H1 (cell line): ENCODE results near the gene COL28A1. TPM values are rescaled to one million over a fixed set of nuclear protein-coding genes. Genes with fewer than 3 reads are reported as not detected.

Experiments
- CTCF ChIA-PET: fragments of 300-600 bp; sonication (Branson Sonifier 250); formaldehyde crosslinking; loops from one replicate; lab custom pipeline; 2021; ENCODE audit not compliant: partially characterized antibody; lab: Charles Lee
- POLR2A ChIA-PET: fragments of 300-600 bp; sonication (Branson Sonifier 250); formaldehyde crosslinking; loops from one replicate; lab custom pipeline; 2021; ENCODE audit warnings: inconsistent platforms; ENCODE audit not compliant: partially characterized antibody; lab: Charles Lee
- DNase-seq, 2 experiments: peaks; one replicate each; pipeline versions ENCODE4 v3.0.0 to v3.0.0-alpha.2; 2010 to 2022; ENCODE audit warnings: low spot score in 2 of 2, low read depth in 1 of 2, mixed read lengths in 1 of 2
- FAIRE-seq: peaks from 2 replicates; lab custom pipeline; 2011; peaks lifted over from hg19 to GRCh38; lab: Jason Lieb, UNC
- H2AFZ ChIP-seq: 2 replicates; pipeline ENCODE4 v1.8.1; 2012; ENCODE audit warnings: low read length, inconsistent platforms
- H2AK5ac ChIP-seq: 2 replicates; pipeline ENCODE4 v1.6.1; 2013; ENCODE audit warnings: low read depth, low read length
- H2BK120ac ChIP-seq: replicated peaks from 2 replicates; pipeline ENCODE3; 2013; ENCODE audit warnings: low read depth, low read length, inconsistent platforms
- H2BK12ac ChIP-seq: 2 replicates; pipeline ENCODE4 v1.6.1; 2013; ENCODE audit warnings: low read depth, low read length
- H2BK15ac ChIP-seq: 2 replicates; pipeline ENCODE4 v1.6.1; 2013; ENCODE audit warnings: low read length
- H2BK20ac ChIP-seq: 2 replicates; pipeline ENCODE4 v1.6.1; 2013; ENCODE audit warnings: low read length
- H2BK5ac ChIP-seq: 2 replicates; pipeline ENCODE4 v1.6.1; 2013; ENCODE audit warnings: low read depth, low read length
- H3K14ac ChIP-seq: 2 replicates; pipeline ENCODE4 v1.6.1; 2013; ENCODE audit warnings: inconsistent platforms; ENCODE audit not compliant: insufficient read length
- H3K18ac ChIP-seq: 2 replicates; pipeline ENCODE4 v1.6.1; 2013; ENCODE audit warnings: low read length; ENCODE audit errors: extremely low read depth
- H3K23ac ChIP-seq: 2 replicates; pipeline ENCODE4 v1.6.1; 2013; ENCODE audit warnings: inconsistent platforms; ENCODE audit not compliant: insufficient read length
- H3K23me2 ChIP-seq: 2 replicates; pipeline ENCODE4 v1.6.1; 2013; ENCODE audit warnings: low read depth, low read length
- H3K27ac ChIP-seq: 2 replicates; pipeline ENCODE4 v1.6.1; 2011; ENCODE audit warnings: low read depth, low read length, inconsistent platforms
- H3K27me3 ChIP-seq, 4 experiments: replicated peaks in 1 of 4; 1 replicate in 1 of 4; 2 replicates in 3 of 4; pipeline versions ENCODE4 v1.6.1 to v1.8.1; 2011 to 2013; ENCODE audit warnings: low read length in 3 of 4, mild to moderate bottlenecking in 3 of 4, inconsistent platforms in 2 of 4, mixed read lengths in 2 of 4, moderate library complexity in 1 of 4; ENCODE audit not compliant: control insufficient read depth in 3 of 4, insufficient read depth in 3 of 4; ENCODE audit errors: extremely low read depth in 1 of 4
- H3K36me3 ChIP-seq, 4 experiments: 2 replicates each; pipeline versions ENCODE4 v1.6.1 to v1.8.1; 2011 to 2013; ENCODE audit warnings: mild to moderate bottlenecking in 4 of 4, low read length in 3 of 4, moderate library complexity in 2 of 4, control low read depth in 1 of 4, inconsistent platforms in 1 of 4; ENCODE audit not compliant: insufficient read depth in 4 of 4, control insufficient read depth in 2 of 4
- H3K4ac ChIP-seq: replicated peaks from 2 replicates; pipeline ENCODE3; 2013; ENCODE audit warnings: low read length, low read depth, mixed read lengths, inconsistent platforms; ENCODE audit not compliant: insufficient read length
- H3K4me1 ChIP-seq, 4 experiments: replicated peaks in 1 of 4; 1 replicate in 1 of 4; 2 replicates in 3 of 4; pipeline versions ENCODE4 v1.6.1 to v1.8.1; 2011 to 2013; ENCODE audit warnings: low read length in 3 of 4, inconsistent platforms in 2 of 4, mixed read lengths in 1 of 4; ENCODE audit not compliant: insufficient read depth in 4 of 4, control insufficient read depth in 3 of 4
- H3K4me2 ChIP-seq, 2 experiments: 2 replicates each; pipeline versions ENCODE4 v1.6.1 to v1.8.1; 2011 to 2013; ENCODE audit warnings: low read depth in 2 of 2, low read length in 2 of 2, control low read depth in 1 of 2, inconsistent platforms in 1 of 2, mild to moderate bottlenecking in 1 of 2; ENCODE audit not compliant: insufficient read depth in 1 of 2
- H3K4me3 ChIP-seq, 4 experiments: fragments of 200-600, 300-600 bp in 1 of 4; sonication (generic), shearing (Covaris generic), sonication (Bioruptor Twin) in 1 of 4; 2 replicates each; pipeline versions ENCODE4 v1.5.1 to v1.8.1; 2011 to 2016; ENCODE audit warnings: low read length in 4 of 4, low read depth in 3 of 4, control low read depth in 2 of 4, inconsistent platforms in 2 of 4, mild to moderate bottlenecking in 2 of 4, mixed read lengths in 1 of 4, moderate library complexity in 1 of 4; ENCODE audit not compliant: insufficient read depth in 2 of 4; ENCODE audit errors: extremely low read depth in 1 of 4
- H3K56ac ChIP-seq: replicated peaks from 2 replicates; pipeline ENCODE3; 2013; ENCODE audit warnings: low read depth, mild to moderate bottlenecking, mixed read lengths, low read length, inconsistent platforms; ENCODE audit not compliant: insufficient read length
- H3K79me1 ChIP-seq: 2 replicates; pipeline ENCODE4 v1.6.1; 2013; ENCODE audit warnings: low read depth, low read length, control low read depth
- H3K79me2 ChIP-seq, 2 experiments: 2 replicates each; pipeline versions ENCODE4 v1.6.1 to v1.8.1; 2012 to 2013; ENCODE audit warnings: low read length in 2 of 2, mild to moderate bottlenecking in 2 of 2, inconsistent platforms in 1 of 2; ENCODE audit not compliant: insufficient read depth in 2 of 2, control insufficient read depth in 1 of 2
- H3K9ac ChIP-seq, 4 experiments: replicated peaks in 1 of 4; 1 replicate in 1 of 4; 2 replicates in 3 of 4; pipeline versions ENCODE4 v1.6.1 to v1.8.1; 2011 to 2013; ENCODE audit warnings: low read depth in 3 of 4, low read length in 3 of 4, control low read depth in 2 of 4, mild to moderate bottlenecking in 2 of 4, moderate library complexity in 2 of 4, inconsistent platforms in 1 of 4; ENCODE audit errors: extremely low read depth in 1 of 4
- H3K9me3 ChIP-seq, 2 experiments: 2 replicates each; pipeline versions ENCODE4 v1.6.1 to v1.8.1; 2012 to 2013; ENCODE audit warnings: mild to moderate bottlenecking in 2 of 2, moderate library complexity in 2 of 2, control low read depth in 1 of 2, inconsistent platforms in 1 of 2, low read depth in 1 of 2, low read length in 1 of 2, mixed read lengths in 1 of 2; ENCODE audit not compliant: insufficient read depth in 2 of 2
- H4K20me1 ChIP-seq, 2 experiments: replicated peaks in 1 of 2; 2 replicates each; pipeline versions ENCODE3 to v1.8.1; 2011 to 2013; ENCODE audit warnings: inconsistent platforms in 2 of 2, low read length in 2 of 2, mild to moderate bottlenecking in 1 of 2; ENCODE audit not compliant: insufficient read depth in 2 of 2, control insufficient read depth in 1 of 2
- H4K5ac ChIP-seq: 2 replicates; pipeline ENCODE4 v1.6.1; 2013; ENCODE audit warnings: low read length, low read depth, mixed read lengths, inconsistent platforms; ENCODE audit not compliant: insufficient read length
- H4K8ac ChIP-seq: 2 replicates; pipeline ENCODE4 v1.8.0; 2013; ENCODE audit warnings: mild to moderate bottlenecking, moderate library complexity, low read length, inconsistent platforms; ENCODE audit not compliant: insufficient read depth; ENCODE audit errors: extremely low read depth
- H4K91ac ChIP-seq: replicated peaks from 2 replicates; pipeline ENCODE3; 2013; ENCODE audit warnings: low read length, mixed read lengths, inconsistent platforms; ENCODE audit not compliant: insufficient read length
- BCL11A ChIP-seq, 2 experiments: IDR thresholded peaks; one replicate each; pipeline ENCODE4 v1.6.1; 2011; ENCODE audit warnings: low read depth in 2 of 2, low read length in 2 of 2, mild to moderate bottlenecking in 2 of 2
- CBX5 ChIP-seq: fragments of 300-800, 300-1000 bp; sonication (generic); IDR thresholded peaks from 2 replicates; pipeline ENCODE4 v1.7.1; 2016; ENCODE audit warnings: antibody characterized with exemption, low read length, low read depth
- HDAC2 ChIP-seq, 2 experiments: fragments of 300-600 bp in 1 of 2; sonication (generic) in 1 of 2; IDR thresholded peaks; 2 replicates each; pipeline ENCODE4 v1.6.1; 2011 to 2012; ENCODE audit warnings: low read depth in 2 of 2, low read length in 2 of 2, mild to moderate bottlenecking in 2 of 2, moderate library complexity in 2 of 2, borderline replicate concordance in 1 of 2, inconsistent platforms in 1 of 2
- KDM1A ChIP-seq: fragments of 200-600, 300-600 bp; sonication (generic); IDR thresholded peaks from 2 replicates; pipeline ENCODE4 v1.7.1; 2016; ENCODE audit warnings: mild to moderate bottlenecking, low read length, borderline replicate concordance
- KDM4A ChIP-seq: IDR thresholded peaks from one replicate; pipeline ENCODE4 v1.7.1; 2012; ENCODE audit warnings: low read depth, mild to moderate bottlenecking, moderate library complexity, low read length, inconsistent platforms; ENCODE audit not compliant: severe bottlenecking
- RBBP5 ChIP-seq: IDR thresholded peaks from 2 replicates; pipeline ENCODE4 v1.7.1; 2012; ENCODE audit warnings: low read depth, mild to moderate bottlenecking, inconsistent platforms, low read length, moderate library complexity, borderline replicate concordance
- RFX5 ChIP-seq: IDR thresholded peaks from 2 replicates; pipeline ENCODE4 v1.6.1; 2011; ENCODE audit warnings: low read depth, low read length, improper control_type of control experiment, borderline replicate concordance
- SIN3A ChIP-seq, 2 experiments: IDR thresholded peaks in 1 of 2; conservative IDR thresholded peaks in 1 of 2; 2 replicates each; pipeline ENCODE4 v1.6.1; 2011 to 2012; ENCODE audit warnings: low read length in 2 of 2, improper control_type of control experiment in 1 of 2, low read depth in 1 of 2, mild to moderate bottlenecking in 1 of 2
- SIRT6 ChIP-seq: IDR thresholded peaks from one replicate; pipeline ENCODE4 v1.7.1; 2012; ENCODE audit warnings: low read length, inconsistent platforms
- TEAD4 ChIP-seq: IDR thresholded peaks from 2 replicates; pipeline ENCODE4 v1.6.1; 2012; ENCODE audit warnings: low read depth, low read length, inconsistent platforms, mixed read lengths
- USF2 ChIP-seq: IDR thresholded peaks from 2 replicates; pipeline ENCODE4 v1.6.1; 2011; ENCODE audit warnings: low read length, improper control_type of control experiment
- WGBS, 2 experiments: shearing (Covaris generic) in 1 of 2; methylation state at CpG; one replicate each; pipeline versions ENCODE4 v1.1.6 to v1.1.7; 2013 to 2015; ENCODE audit warnings: low lambda C conversion rate in 2 of 2, mixed read lengths in 2 of 2, inconsistent platforms in 1 of 2, low coverage in 1 of 2, missing lambda C conversion rate in 1 of 2; ENCODE audit not compliant: insufficient replicate concordance in 2 of 2, insufficient coverage in 1 of 2, insufficient read length in 1 of 2; ENCODE audit errors: extremely low coverage in 1 of 2, missing lambda C conversion rate in 1 of 2; 5-methylcytosine and 5-hydroxymethylcytosine counted together
- polyA plus RNA-seq, 7 experiments: library from polyadenylated mRNA; depleted of rRNA in 3 of 7; stranded (reverse) in 5 of 7; unstranded in 2 of 7; fragments of >200 nt in 5 of 7; fragments of 200-250 nt in 2 of 7; gene quantifications; 1 replicate in 5 of 7; 2 replicates in 1 of 7; 4 replicates in 1 of 7; pipeline versions ENCODE4 v1.2.1 to v1.2.3, GENCODE V29; 2011 to 2013; ENCODE audit warnings: missing spikeins in 2 of 7, mixed read lengths in 2 of 7
- total RNA-seq: library from RNA; stranded (reverse); fragmentation: NEBNext Ultra II Directional; extraction: Animal tissue kit (Norgen Biotek cat#: 25700); gene quantifications from 2 replicates; pipeline ENCODE4 v1.2.1, GENCODE V29; 2021

COL28A1 gene
- total and polyA plus RNA-seq, 2 of the 8 experiments (the other 6 are each of a cell fraction or from before 2014, with no cell fraction given) = 0.22 to 0.38 TPM

DNA sequence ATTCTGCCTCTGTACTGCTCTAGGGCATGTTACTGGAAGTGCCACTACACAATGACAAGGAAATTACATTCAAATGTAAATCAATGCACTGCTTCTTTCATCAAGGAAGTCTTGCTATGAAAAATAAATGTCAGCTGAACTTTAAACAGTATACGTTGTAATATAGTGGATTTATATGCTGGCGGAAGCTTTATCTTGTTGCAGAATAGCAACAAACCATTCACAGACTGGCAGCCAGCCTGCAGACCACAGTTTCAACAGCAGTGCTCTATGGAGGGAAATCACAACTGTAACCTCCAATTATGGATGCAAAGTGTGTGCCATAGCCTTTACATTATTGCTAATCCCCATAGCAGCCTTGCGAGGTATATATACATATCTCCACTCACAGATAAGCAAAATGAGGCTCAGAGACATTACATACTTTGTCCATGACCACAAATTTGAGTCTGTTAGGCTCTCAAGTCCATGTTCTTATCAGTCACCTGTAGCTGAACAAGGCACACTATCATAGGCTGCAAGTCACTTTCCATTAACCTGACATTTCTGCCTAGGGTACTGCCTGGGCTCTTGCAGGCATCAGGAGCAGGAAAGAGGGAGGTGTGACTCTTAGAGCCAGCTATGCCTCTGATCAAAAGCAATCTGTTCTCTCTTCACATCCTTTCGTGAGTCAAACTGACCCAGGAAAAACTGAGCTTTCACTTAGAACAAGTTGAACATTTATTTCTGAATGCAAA is 22.6 kb downstream of the COL28A1 start:
- H3K9ac ChIP-seq = no peak overlapping the region
- no peak overlapping the region for H2BK12ac ChIP-seq
- H2AFZ ChIP-seq = no peak overlapping the region
- no peaks in the 10 kb centered on the region for H3K79me1 ChIP-seq
- POLR2A ChIA-PET = no interaction called here
- H3K4ac ChIP-seq = no peak overlapping the region
- no peak overlapping the region for H3K4me3 ChIP-seq
- no peaks in the 10 kb centered on the region for H3K27me3 ChIP-seq
- CTCF ChIA-PET = interaction anchor here (1.4 kb wide), 1 partner anchor 13 kb away, joined by 3 read pairs; no protein-coding TSS in a partner anchor
- H3K4me2 ChIP-seq = no peak overlapping the region
- H3K27ac ChIP-seq = no peak overlapping the region
- H4K91ac ChIP-seq = no peak overlapping the region
- H3K36me3 ChIP-seq = no peaks in the 10 kb centered on the region
- H3K79me2 ChIP-seq = no peaks in the 10 kb centered on the region
- no peak overlapping the region for H3K23ac ChIP-seq
- no peaks in the 10 kb centered on the region for H4K20me1 ChIP-seq
- no peak overlapping the region for H3K56ac ChIP-seq
- no peak for DNase-seq
- no peak overlapping the region for H2BK120ac ChIP-seq
- 78% methylated on average over 4 of the region's 4 CpGs; no CpG with 5 or more reads in 1 of the 2 experiments for WGBS, 2 experiments
- H2BK20ac ChIP-seq = no peak overlapping the region
- H3K9me3 ChIP-seq = no peaks in the 10 kb centered on the region
- no peaks in the 10 kb centered on the region for H3K23me2 ChIP-seq
- H3K18ac ChIP-seq = no peak overlapping the region
- peaks cover 0 to 3% (median 0%) of the 10 kb centered on the region in 4 experiments; a peak in 1 of 7 replicates for H3K4me1 ChIP-seq
- no peak overlapping the region for H2AK5ac ChIP-seq
- H2BK15ac ChIP-seq = no peak overlapping the region
- no peak overlapping the region for H4K5ac ChIP-seq
- no peak overlapping the region for H3K14ac ChIP-seq
- H4K8ac ChIP-seq = no peak overlapping the region
- no peak overlapping the region for H2BK5ac ChIP-seq
- peak; percentile 7 for FAIRE-seq
- TF ChIP-seq RFX5 = no peak
- no peak for TF ChIP-seq BCL11A (IDR thresholded peaks at IDR 0.05; ENCODE audit: low read depth in 2 of 2, low read length in 2 of 2)
- no peak for TF ChIP-seq RBBP5
- TF ChIP-seq USF2 = no peak
- TF ChIP-seq SIN3A (conservative IDR thresholded peaks at IDR 0.05 in 1 of 2, IDR thresholded peaks at IDR 0.05 in 1 of 2; ENCODE audit: low read depth in 1 of 2, low read length in 2 of 2) = no peak
- TF ChIP-seq TEAD4 = no peak
- TF ChIP-seq KDM4A = no peak
- TF ChIP-seq KDM1A = no peak
- TF ChIP-seq CBX5 = no peak
- TF ChIP-seq SIRT6 = no peak
- TF ChIP-seq HDAC2 (IDR thresholded peaks at IDR 0.05; ENCODE audit: borderline replicate concordance in 1 of 2, low read depth in 2 of 2, low read length in 2 of 2) = no peak
